GM19468 (cell line): ENCODE results near the gene LDAF1.
"Not testable (repeated sequence)": the region's sequence is repeated elsewhere in the genome, so short reads cannot be mapped to it uniquely, and the experiment has no call there.

Experiments used
- ATAC-seq: cut with Tn5 transposase; IDR thresholded peaks from one replicate; pipeline ENCODE4 v1.9.1; 2021; ENCODE audit warnings: mild to moderate bottlenecking, moderate library complexity, moderate number of reproducible peaks; ENCODE audit not compliant: unreplicated experiment; ENCODE audit errors: extremely low read depth

LDAF1 gene

GRCh38 chr16:21160276-21160675 lies 1.8 kb downstream of the LDAF1 start:
- ATAC-seq = no peak

GRCh38 chr16:21161211-21161610 lies 2.7 kb downstream of the LDAF1 start:
- no peak for ATAC-seq

DNA sequence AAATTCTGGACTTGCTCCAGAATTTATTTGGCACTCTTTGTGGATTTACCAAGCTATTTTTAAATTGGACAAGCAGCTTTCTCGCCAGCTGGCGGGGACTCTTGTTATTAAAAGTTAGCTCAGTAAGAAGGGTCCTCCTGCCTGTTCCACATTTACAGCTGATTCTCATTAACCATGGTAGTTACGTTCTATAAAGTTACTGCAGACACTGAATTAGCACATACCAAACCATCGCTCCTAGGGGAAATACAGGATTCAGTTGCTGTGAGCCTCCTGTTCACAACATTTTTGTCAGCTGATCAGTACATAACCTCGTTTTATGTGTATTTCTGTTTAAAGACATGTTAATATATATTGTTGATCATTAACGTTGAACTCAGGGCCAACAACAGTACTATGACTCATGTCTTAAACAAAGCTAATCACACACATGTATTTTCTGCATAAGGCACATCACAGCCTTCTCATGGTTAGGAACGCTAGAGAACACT lies 4.2 kb downstream of the LDAF1 start:
- no peak for ATAC-seq

- no peak for ATAC-seq
Observed at GRCh38 chr16:21163576-21163975, 5.1 kb downstream of the LDAF1 start.

DNA sequence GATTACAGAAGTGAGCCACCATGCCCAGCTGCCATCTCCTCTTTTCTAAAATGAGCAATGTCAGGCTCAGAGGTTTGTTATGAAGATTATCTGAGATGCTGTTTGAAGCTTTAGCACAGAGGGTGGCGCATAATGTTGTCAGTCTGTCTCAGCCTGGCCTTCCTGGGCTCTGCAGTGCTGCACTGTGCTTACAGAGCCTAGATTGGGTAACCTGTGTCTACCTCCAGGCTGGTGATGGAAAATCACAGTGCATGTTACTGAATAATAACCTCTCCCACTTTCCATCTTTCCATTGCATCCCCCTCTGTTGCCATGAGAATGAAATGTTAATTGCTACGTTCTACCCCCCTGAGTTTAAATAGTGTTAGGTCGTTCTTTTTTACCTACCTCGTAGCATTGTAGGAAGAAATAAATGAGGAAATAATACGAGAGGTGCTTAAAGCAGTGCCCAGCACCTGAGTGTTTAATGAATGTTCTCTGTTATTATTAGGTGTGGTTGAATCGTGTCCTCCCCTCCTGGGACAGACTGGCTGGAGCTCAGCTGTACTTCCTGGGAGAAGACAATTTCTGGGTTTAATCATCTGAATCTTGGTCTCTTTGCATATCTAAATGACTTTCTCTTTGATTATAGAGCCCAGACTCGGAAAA lies 6.2 kb downstream of the LDAF1 start:
- no peak for ATAC-seq

DNA sequence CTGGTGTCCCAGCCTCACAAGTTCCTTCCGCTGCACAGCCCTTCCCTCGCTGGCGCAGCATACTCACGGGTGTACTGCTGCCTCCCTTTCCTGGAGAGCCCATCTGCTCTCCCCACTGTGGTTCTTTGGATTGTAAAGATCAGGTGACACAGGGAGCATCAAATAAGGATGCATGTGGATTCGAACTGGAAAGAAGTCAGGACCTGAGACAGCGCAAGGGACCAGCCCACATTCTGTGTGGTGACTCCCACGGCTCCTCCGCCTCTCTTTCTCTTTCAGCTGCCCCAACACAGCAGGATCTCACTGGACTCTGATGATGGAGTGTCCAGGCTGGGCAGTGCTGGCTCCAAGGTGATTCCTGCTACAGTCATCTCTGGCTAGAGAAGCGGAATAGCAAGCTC lies 8.1 kb downstream of the LDAF1 start:
- no peak for ATAC-seq

DNA sequence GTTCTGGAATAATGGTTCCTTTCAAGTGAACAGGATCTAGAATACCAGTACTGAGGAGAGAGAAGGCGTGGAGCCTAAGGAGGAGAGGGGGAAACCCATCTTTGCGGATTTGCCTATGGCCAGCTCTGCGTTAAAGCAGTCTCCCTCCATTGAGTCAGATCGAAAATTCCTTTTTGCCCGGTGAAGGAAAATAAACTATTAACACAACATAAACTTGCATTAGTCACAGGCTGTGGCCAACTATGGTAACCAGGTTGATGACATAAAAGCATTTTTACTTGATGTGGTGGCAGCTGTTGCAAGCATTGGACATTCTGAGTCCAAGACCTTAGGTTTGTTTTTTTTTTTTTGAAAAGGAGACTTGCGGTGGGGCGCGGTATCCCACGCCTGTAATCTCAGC lies 8.9 kb downstream of the LDAF1 start:
- no peak for ATAC-seq

DNA sequence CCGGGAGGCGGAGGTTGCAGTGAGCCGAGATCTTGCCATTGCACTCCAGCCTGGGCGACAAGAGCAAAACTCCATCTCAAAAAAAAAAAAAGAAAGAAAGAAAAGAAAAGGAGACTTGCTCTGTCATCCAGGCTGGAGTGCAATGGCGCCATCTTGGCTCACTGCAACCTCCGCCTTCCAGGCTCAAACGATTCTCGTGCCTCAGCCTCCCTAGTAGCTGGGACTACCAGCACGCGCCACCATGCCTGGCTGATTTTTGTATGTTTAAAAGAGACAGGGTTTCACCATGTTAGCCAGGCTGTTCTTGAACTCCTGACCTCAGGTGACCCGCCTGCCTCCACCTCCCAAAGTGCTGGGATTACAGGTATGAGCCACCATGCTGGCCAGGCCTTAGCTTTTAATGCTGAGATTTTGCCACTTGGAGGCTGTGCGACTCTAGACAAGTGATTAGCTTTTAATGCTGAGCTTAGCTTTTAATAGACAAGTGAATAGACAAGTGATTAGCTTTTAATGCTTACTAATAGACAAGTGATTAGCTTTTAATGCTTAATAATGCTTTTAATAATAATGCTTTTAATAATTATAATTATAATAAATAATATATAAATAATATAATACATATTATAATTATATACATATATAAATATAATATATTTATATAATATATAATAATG lies 9.6 kb downstream of the LDAF1 start:
- ATAC-seq = no peak

DNA sequence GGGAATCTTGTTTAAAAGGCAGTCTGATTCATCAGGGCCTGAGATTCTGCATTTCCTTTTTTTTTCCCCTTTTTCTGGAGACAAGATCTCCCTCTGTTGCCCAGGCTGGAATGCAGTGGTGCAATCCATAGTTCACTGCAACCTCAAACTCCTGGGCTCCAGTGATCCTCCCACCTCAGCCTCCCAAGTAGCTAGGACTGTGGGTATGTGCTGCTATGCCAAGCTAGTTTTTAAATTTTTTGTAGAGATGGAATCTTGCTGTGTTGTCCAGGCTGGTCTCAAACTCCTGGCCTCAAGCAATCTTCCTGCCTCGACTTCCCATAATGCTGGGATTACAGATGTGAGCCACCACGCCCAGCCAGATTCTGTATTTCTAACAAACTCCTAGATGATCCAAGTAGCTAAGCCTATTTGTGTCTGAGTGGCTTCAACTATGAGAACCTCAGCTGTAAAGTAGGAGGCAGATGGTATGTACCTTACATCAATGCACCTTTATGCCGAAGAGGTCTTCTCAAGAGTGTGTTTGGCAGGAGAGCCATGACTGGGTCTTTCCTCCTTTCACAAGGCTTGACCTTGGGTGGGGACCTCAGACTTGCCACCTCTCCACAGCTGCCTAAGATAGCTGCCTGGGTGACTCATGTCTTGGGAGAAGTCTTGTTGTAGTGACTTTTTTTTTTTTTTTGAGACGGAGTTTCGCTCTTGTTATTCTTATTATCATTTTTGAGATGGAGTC lies 10.9 kb downstream of the LDAF1 start:
- no peak for ATAC-seq

DNA sequence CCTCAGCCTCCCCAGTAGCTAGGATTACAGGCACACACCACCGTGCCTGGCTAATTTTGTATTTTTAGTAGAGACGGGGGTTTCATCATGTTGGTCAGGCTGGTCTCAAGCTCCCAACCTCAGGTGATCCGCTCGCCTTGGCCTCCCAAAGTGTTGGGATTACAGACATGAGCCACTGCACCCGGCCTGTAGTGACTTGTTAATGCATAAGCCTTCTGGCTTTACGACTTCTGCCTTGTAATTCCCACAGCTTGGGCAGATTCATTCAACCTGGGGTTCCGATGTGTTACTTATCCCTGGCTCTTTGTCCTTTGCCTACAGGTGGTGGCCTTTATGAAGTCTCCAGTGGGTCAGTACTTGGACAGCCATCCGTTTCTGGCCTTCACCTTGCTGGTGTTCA lies 11.6 kb downstream of the LDAF1 start:
- ATAC-seq = not testable (repeated sequence)

DNA sequence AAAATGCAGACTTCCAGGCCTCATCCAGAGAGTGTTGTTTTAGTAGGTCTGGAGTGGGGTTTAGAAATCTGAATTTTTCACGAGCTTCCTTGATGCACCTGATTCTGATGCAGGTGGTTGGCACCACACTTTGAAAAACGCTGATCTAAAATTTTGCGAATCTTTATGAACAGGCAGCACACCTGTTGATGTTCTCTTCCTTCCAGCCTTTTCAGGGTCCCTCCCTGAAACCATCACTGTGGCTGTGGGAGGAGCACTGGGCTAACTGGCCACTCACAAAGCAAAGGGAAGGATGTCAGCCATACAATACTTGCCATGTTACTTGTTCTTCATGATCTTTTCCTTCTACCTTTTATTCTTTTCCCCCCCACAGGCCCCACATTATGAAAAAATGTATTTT lies 14.2 kb downstream of the LDAF1 start:
- ATAC-seq = no peak

DNA sequence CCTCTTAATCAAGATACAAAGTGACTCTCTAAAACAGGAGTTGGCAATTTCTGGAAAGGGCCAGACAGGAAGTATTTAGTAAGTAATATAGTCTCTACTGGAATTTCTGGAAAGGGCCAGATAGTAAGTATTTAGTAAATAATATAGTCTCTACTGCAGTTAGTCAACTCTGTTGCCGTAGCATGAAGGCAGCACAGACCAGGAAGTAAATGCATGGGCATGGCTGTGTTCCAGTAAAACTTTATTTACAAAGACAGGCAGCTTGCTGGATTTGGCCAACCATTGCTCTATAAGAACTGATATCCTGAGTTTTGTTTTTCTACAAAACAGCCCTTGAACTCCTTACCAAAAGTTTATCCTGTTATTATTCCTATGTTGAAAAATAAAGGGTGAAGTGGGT lies 16.9 kb downstream of the LDAF1 start:
- no peak for ATAC-seq

GRCh38 chr16:21179126-21179982 lies 20.9 kb downstream of the LDAF1 start:
- ATAC-seq = no peak

- no peak for ATAC-seq
Observed at GRCh38 chr16:21179983-21180365, 21.5 kb downstream of the LDAF1 start.

DNA sequence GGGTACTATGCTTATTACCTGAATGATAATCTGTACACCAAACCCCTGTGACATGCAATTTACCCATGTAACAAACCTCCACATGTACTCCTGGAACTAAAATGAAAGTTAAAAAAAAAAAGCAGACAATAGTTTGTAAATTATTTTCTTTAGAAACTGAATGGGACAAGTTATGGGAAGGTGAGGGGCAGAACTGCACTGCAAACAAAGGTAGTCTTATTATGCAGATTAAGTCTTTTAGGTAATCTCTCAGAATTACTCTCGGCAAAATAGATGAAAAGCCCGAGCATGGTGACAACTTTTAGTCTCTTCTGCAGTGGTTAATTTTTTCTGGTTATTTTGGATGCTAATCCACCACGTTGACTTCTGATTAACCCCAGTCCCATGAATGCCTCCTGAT lies 25.5 kb downstream of the LDAF1 start:
- no peak for ATAC-seq

GRCh38 chr16:21184834-21185233 lies 26.4 kb downstream of the LDAF1 start:
- ATAC-seq = no peak

- no peak for ATAC-seq
Observed at GRCh38 chr16:21185659-21186325, 27.3 kb downstream of the LDAF1 start.

GRCh38 chr16:21186326-21186691 lies 27.8 kb downstream of the LDAF1 start:
- no peak for ATAC-seq

GRCh38 chr16:21189311-21189710 lies 30.8 kb downstream of the LDAF1 start:
- no peak for ATAC-seq

GRCh38 chr16:21190013-21190412 lies 31.5 kb downstream of the LDAF1 start:
- no peak for ATAC-seq
